GM18526 (cell line): ENCODE data around the gene SCIN.
A peak's percentile ranks its signal among the peaks of the same experiment; 100 is the strongest.

ENCODE experiments used
- POLR2A ChIP-seq: IDR thresholded peaks from 3 replicates; pipeline ENCODE4 v1.6.1; 2011; ENCODE audit not compliant: insufficient read length; ENCODE audit errors: extremely low read depth

Gene SCIN

DNA sequence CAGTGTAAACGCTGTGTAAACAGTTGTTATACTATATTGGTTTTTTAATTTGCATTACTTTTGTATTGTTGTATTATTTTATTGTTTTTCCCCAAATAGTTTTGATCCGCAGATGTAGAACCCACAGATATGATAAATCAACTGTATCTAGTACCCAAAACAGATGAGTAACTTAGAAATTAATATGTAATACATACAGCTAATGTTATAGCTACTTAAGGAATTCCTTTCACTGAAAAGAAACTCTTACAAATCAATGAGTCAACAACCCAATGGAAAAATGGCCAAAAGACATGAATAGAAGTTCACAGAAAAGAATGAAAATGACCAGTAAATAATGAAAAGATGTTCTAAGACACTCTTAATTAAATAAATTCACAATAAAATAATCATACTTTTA, 84.6 kb downstream of the SCIN start:
- no peak for TF ChIP-seq POLR2A

DNA sequence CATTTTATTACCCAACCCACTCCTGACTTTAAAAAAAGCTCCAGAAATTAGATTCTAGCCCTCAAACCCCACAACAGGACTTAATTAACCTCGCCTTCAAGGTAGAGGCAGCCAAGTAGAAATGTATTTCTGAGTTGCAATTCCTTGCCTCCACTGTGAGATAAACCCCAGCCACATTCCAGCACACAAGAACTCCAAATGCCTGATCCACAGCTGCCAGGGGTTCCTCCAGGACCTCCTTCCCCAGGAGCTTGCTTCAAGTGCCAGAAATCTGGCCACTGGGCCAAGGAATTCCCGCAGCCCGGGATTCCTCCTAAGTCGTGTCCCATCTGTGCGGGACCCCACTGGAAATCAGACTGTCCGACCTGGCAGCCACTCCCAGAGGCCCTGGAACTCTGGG, 91.1 kb downstream of the SCIN start:
- no peak for TF ChIP-seq POLR2A

DNA sequence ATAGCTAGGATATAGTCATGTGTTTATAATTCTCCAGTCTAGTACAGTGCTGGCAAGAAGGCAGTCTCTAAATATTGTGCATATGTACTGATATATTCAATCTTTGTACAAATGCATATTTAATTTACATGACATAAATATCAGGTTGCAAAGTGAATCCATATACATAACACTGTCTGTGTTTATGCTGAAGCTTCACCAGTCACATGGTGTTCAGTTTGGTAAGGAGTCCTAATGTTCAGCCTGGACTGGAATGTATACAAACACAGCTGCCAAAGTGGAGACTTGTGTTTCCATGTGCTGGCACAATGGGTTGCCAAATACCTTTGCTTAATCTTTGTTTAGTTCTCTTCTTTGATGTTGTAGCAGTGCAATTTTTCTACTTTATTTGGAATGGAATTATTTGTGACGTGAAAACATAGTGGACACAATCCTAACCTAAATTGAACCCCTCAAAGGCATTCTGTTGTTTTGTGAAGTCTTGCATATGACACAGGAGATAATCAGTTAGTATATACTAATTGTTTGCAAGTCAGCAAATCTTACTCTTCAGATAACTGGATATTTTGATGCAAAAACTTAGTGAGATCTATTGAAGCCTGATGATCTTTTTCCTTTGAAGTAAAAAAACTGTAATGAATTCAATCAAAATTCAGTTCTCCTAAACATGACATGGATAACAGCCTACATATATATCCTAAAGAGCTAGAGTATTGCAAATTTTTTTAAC, 99.6 kb downstream of the SCIN start:
- no peak for TF ChIP-seq POLR2A

DNA sequence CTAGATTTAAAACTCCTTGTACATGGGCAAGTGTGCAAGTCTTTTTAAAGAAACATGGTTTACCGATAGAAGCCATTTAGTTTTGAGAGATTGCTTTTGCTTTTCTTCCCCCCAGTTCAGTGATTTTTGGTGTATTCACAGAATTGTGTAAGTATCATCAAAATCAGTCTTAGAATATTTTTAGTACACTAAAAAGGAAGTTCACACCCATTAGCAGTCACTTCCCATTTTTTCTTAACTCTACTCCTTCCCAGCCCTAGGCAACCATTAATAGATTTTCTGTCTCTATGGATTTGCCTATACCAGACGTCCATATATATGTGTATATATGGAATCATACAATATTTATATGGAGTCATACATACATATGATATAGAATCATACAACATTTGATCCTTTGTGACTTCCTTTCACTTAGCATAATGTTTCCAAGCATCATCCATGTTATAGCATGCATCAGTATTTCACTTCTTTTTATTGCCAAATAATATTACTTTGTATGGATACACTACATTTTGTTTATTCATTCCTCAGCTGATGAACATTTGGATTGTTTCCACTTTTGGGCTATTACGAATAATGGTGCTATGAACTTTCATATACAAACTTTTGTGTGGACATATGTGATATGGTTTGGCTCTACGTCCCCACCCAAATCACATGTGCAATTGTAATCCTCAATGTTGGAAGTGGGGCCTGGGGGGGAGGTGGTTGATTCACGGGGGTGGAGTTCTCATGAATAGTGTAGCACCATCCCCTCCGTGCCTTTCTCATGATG, 100.4 kb downstream of the SCIN start:
- TF ChIP-seq POLR2A = no peak

DNA sequence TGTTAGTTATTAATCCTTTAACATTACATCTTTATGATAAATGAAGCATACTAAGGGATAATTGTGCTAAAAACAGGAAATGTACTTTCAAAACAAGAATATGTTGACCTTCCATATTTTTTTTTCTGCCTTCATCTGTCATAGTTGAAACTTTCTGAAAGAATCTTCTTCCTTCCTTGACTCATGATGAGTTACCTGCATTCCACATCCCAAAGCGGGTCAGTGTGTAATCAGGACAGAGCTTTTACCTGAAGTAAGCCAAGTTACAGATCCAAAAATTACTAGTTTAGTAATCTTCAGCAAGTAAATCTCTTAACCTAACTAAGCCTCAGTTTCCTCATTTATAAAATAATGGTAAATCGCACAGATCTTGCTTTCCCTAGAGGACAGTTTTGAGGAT, 103.5 kb downstream of the SCIN start:
- TF ChIP-seq POLR2A = no peak

DNA sequence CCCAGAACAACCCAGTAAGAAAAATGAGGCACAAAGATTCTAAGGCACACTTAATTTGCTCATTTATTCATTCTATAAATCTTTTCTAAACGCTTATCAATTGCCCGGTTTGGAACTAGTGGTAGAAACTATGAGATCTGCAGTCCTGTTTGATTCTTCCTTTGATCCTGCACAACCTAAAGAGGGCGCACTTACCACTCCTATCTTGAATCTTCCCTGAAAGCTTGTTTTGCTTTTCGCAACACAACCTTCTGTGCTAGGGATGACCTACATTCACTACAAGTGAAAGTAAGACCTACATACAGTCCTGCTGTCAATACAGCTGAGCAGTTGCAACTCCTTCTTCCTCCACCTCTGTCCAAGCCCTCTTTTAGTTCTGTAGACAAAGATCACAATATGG, 104.3 kb downstream of the SCIN start:
- no peak for TF ChIP-seq POLR2A

DNA sequence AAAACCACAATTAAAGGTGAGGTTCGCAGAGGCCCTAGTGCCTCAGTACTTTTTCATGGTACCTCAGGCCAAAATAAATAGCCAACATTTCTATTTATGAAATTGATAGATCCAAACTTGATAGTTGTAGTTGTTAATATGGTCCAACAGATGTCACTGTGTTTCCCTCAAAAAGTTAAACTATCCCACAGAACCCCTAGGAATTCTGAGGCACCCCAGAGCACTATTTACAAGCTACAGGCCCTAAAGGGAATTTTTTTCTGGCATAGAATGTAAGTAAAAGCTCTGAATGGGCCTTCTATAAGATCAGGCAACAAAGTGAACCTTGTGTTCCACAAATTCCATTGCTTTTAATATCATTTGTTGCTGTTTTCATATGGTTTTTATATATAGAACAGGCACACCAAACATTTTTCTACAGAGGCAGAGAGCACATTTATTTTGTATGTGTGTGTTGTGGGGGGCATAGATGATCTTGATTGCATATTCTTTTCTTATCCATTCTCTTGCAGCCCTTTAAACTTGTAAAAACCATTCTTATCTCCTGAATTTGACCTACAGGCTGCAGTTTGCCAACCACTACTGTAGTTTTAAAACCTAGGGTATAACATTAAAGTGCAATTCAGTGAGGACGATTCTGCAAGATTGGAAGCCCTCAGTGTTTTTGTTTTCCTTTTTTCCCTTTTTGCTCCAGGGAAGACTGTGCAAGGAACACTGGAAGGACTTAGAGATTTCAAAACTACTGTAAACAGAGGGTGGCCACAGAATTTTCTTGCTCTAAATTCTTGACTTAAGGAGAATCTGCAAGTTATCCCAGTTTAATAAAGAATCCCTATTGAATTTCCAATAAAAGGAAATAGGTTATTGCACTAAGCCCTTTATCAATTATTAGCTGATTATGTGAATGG, 113.4 kb downstream of the SCIN start:
- TF ChIP-seq POLR2A = no peak

DNA sequence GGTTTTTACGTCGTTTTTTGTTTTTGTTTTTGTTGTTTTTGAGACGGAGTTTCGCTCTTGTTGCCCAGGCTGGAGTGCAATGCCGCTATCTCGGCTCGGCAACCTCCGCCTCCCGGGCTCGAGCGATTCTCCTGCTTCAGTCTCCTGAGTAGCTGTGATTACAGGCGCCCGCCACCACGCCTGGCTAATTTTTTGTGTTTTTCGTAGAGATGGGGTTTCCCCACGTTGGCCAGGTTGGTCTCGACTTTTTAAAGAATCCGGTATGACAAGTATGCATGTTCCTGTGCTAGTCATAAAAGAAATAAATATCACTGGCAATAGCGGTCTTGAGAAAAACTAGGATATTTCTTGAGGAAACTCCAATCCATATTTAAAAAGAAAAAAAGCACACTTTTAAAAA, 114.2 kb downstream of the SCIN start:
- no peak for TF ChIP-seq POLR2A

DNA sequence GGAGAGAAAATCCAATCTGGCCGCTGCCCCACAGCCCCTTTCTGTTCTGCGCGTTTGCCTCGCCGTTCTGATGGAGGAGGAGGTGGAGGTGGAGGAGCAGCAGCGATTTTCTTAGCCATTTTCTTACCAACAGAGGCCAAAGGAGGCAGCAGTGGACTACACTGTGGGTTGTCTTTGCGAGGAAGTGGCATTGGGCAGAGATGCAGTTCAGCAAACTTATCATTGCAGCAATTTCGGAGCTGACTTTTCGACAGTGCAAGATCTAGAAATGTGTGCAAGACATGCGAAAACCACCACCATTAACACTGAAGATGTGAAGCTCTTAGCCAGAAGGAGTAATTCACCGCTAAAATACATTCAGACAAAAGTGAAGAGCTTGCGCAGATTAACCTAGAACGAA, 115.0 kb downstream of the SCIN start:
- no peak for TF ChIP-seq POLR2A

DNA sequence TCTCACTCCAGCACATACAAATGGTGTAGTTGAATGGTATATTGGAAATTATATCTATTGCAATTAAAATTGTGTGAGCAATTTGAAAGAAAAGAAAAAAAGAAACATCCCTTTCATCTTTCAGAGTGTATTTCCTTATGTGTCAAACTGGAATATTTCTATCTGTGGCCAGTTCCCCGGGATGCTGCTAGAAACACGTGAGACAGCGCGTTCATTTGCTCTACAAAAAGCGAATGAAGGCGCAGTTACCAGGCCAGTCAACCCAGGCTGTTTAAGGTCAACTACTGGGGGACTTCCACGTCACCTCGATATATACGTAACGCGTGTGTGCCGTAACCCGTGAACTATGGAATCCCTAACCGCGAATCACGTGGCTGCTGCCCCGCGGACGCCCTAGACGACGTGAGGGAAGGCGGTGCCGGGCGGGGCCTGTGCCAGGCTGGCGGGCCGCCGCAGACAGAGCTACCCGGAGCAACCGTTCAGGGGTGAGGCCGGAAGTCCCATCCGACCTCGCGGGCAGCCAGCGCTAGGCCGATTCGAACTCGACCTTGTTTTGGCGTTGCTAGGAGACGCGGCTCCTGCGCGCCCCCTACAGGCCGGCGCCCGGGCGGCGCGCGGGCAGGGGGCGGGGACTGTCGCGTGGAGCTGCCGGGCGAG, 115.8 kb downstream of the SCIN start:
- TF ChIP-seq POLR2A = no peak

DNA sequence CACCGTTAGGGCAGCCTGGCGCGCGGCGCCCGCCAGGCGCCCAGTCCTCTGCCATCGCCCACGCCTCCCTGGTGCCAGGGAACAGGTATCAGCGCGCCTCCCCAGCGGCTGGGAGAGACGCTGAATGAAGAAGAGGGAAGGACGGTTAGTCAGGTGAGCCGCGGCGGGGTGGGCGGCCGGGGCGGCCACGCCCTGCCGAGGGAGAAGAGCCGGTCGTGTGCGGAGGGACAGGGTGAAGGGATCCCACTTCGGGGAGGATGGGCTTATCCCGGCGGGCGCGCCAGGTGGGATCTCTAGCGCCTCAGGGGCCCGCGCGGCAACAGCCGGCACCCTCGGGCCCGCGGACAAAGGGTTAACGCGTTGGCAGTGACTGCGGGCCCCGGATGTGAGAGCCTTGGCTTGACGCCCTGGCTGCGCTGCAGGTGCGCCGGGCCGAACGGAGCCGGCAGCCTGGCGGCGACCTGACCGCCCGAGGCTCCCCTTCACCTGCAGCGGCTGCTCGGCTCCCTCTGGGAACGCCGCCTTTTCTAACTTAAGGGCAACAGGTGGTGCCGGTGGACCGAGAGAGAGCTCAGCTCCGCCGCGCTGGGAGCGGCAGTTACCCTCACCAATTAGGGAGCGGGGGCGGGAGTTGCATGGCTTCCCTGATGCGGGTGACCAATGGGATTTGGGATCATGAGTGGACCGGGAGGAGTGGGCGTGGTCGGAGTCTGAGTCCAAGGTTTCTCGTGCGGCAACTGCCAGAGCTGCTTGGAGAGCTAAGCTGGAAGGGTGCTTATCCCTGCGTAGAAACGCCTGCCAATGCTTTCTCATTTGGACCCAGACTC, 116.6 kb downstream of the SCIN start, which contains the start of gene ARL4A:
Gene ARL4A, plus strand, starts transcription at position 743 of the 827 bp plus-strand sequence. CDS start 622 bp downstream, outside the sequence.
- peak; percentile 26 for TF ChIP-seq POLR2A

DNA sequence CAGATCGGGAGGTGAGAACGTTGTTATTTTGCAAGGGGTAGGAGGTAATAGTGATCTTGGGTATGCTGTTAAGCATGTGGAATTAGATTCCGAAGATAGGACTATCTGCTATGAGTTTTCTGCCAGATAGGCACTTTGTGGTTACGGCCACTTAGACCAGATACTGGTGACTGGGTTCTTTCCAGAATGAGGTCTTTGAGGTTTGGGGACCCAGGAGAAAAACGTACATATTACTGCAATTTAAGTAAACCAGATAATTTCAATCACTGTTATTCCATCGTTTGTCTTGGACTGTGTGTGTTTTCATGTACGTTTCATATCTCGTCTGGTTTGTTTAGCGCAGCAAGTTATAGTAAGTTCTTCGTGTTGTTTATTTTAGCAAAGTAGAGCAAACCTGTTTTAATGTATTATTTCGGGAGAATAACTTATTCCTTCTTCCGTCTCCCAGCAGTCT, 117.2 kb downstream of the SCIN start:
- TF ChIP-seq POLR2A = no peak

DNA sequence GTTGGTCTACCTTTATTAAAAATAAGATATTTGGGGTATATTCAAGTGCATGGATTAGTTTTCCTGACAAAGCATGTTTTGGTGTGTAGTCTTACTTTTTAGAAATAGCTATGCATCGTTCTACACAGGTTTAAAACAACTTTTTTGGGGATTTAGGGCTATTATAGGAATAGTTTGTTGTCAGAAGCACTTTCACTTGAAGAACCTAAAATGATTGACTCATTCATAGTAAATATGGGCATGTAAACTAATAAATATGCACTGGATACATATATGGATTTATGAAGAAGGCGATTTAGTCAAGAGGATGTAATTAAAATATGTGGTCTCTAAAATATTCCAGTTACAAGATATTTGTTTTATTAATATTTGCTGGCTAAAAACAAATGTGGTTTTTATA, 118.9 kb downstream of the SCIN start:
- TF ChIP-seq POLR2A = no peak
